GM19468 (cell line): ENCODE data around the gene ADGRV1.

Experiments used
- ATAC-seq: cut with Tn5 transposase; IDR thresholded peaks from one replicate; pipeline ENCODE4 v1.9.1; 2021; ENCODE audit warnings: mild to moderate bottlenecking, moderate library complexity, moderate number of reproducible peaks; ENCODE audit not compliant: unreplicated experiment; ENCODE audit errors: extremely low read depth

The ADGRV1 gene

GRCh38 chr5:91139572-91140200, 581.1 kb downstream of the ADGRV1 start:
- no peak for ATAC-seq

- ATAC-seq = no peak
Observed at GRCh38 chr5:91140657-91141056, 582.1 kb downstream of the ADGRV1 start.

GRCh38 chr5:91141642-91142041, 583.0 kb downstream of the ADGRV1 start:
- no peak for ATAC-seq

GRCh38 chr5:91142386-91142785, 583.8 kb downstream of the ADGRV1 start:
- ATAC-seq = no peak

GRCh38 chr5:91142819-91143218, 584.2 kb downstream of the ADGRV1 start:
- no peak for ATAC-seq

GRCh38 chr5:91143840-91144239, 585.2 kb downstream of the ADGRV1 start:
- ATAC-seq = no peak

- no peak for ATAC-seq
Observed at GRCh38 chr5:91144491-91145332, 586.1 kb downstream of the ADGRV1 start.

GRCh38 chr5:91145333-91145620, 586.7 kb downstream of the ADGRV1 start:
- no peak for ATAC-seq

GRCh38 chr5:91146230-91146629, 587.6 kb downstream of the ADGRV1 start:
- no peak for ATAC-seq

- ATAC-seq = no peak
Observed at GRCh38 chr5:91146905-91147600, 588.5 kb downstream of the ADGRV1 start.

- no peak for ATAC-seq
Observed at GRCh38 chr5:91150234-91150633, 591.6 kb downstream of the ADGRV1 start.

GRCh38 chr5:91150636-91151035, 592.0 kb downstream of the ADGRV1 start:
- ATAC-seq = no peak

GRCh38 chr5:91151947-91152346, 593.4 kb downstream of the ADGRV1 start:
- ATAC-seq = no peak

GRCh38 chr5:91154338-91154737, 595.7 kb downstream of the ADGRV1 start:
- no peak for ATAC-seq

GRCh38 chr5:91155274-91155673, 596.7 kb downstream of the ADGRV1 start:
- ATAC-seq = no peak

GRCh38 chr5:91156242-91156641, 597.6 kb downstream of the ADGRV1 start:
- ATAC-seq = no peak

GRCh38 chr5:91158011-91158410, 599.4 kb downstream of the ADGRV1 start:
- ATAC-seq = no peak

- ATAC-seq = no peak
Observed at GRCh38 chr5:91159647-91160046, 601.0 kb downstream of the ADGRV1 start.

- no peak for ATAC-seq
Observed at GRCh38 chr5:91160714-91161285, 602.2 kb downstream of the ADGRV1 start.

- peak; percentile 82 for ATAC-seq
Observed at GRCh38 chr5:91162534-91163381, 604.2 kb downstream of the ADGRV1 start.
